ENCODE results near the gene DNAJC5. TPM values are rescaled to one million over a fixed set of nuclear protein-coding genes. Genes with fewer than 3 reads are reported as not detected.
A peak's percentile ranks its signal among the peaks of the same experiment; 100 is the strongest.

Gene DNAJC5
- total RNA-seq, 1 experiment from 2014 or later = 28.5 TPM

DNA sequence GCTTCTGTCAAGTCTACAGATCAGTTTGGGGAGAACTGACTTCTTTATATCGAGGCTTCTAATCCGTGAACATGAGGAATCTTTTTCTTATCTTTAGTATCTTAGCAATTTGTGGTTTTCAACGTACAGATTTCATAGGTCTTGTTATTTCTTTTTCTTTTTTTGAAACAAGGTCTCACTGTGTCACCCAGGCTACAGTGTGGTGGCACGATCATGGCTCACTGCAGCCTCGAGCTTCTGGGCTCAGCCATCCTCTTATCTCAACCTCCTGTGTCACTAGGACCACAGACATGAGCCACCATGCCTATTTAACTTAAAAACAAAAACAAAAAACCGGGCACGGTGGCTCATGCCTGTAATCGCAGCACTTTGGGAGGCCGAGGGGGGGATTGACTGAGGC, 29.3 kb downstream of the DNAJC5 start:
- CTCF ChIA-PET = interaction anchor here (0.6 to 1.0 kb wide), 2 partner anchors 50 to 149 kb away, joined by 3 to 6 read pairs; no protein-coding TSS in a partner anchor
- Mint-ChIP-seq H3K4me3 (no peak overlapping the region), H3K36me3 (peaks cover 14% of the 10 kb centered on the region), H3K4me1 (no peaks in the 10 kb centered on the region), H3K9me3 (no peaks in the 10 kb centered on the region), H3K27me3 (ENCODE audit: low read depth) (no peaks in the 10 kb centered on the region), H3K27ac (0 out of 2 replicates have a peak overlapping the region, but pooled peaks have one; percentile 38)
- POLR2A ChIA-PET = no interaction called here
- ATAC-seq (no peak), DNase-seq (ENCODE audit: low spot score) (no peak)
- no peak for TF ChIP-seq ZNF263 (CRISPR knock-in tag; IDR thresholded peaks at IDR 0.05; ENCODE audit: low read depth)
- TF ChIP-seq FOXP1 (CRISPR knock-in tag; IDR thresholded peaks at IDR 0.05; ENCODE audit: borderline replicate concordance) = no peak
- TF ChIP-seq ZNF219 (CRISPR knock-in tag; IDR thresholded peaks at IDR 0.05; ENCODE audit: borderline replicate concordance) = no peak
- TF ChIP-seq, protein P1, sequence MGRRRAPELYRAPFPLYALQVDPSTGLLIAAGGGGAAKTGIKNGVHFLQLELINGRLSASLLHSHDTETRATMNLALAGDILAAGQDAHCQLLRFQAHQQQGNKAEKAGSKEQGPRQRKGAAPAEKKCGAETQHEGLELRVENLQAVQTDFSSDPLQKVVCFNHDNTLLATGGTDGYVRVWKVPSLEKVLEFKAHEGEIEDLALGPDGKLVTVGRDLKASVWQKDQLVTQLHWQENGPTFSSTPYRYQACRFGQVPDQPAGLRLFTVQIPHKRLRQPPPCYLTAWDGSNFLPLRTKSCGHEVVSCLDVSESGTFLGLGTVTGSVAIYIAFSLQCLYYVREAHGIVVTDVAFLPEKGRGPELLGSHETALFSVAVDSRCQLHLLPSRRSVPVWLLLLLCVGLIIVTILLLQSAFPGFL (CRISPR knock-in tag; IDR thresholded peaks at IDR 0.05; ENCODE audit: borderline replicate concordance) = no peak
- no peak for TF ChIP-seq ETV6 (CRISPR knock-in tag; IDR thresholded peaks at IDR 0.05)
- TF ChIP-seq, protein P2, sequence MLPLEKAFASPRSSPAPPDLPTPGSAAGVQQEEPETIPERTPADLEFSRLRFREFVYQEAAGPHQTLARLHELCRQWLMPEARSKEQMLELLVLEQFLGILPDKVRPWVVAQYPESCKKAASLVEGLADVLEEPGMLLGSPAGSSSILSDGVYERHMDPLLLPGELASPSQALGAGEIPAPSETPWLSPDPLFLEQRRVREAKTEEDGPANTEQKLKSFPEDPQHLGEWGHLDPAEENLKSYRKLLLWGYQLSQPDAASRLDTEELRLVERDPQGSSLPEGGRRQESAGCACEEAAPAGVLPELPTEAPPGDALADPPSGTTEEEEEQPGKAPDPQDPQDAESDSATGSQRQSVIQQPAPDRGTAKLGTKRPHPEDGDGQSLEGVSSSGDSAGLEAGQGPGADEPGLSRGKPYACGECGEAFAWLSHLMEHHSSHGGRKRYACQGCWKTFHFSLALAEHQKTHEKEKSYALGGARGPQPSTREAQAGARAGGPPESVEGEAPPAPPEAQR (CRISPR knock-in tag; IDR thresholded peaks at IDR 0.05) = no peak
- TF ChIP-seq MYBL2 (CRISPR knock-in tag; IDR thresholded peaks at IDR 0.05) = no peak
- no peak for TF ChIP-seq KAT7 (CRISPR knock-in tag; IDR thresholded peaks at IDR 0.05; ENCODE audit: borderline replicate concordance)
- TF ChIP-seq GRHL2 (CRISPR knock-in tag; IDR thresholded peaks at IDR 0.05; ENCODE audit: insufficient replicate concordance, severe bottlenecking) = no peak
- TF ChIP-seq SMAD4 (CRISPR knock-in tag; IDR thresholded peaks at IDR 0.05) = no peak
- TF ChIP-seq, protein P3, sequence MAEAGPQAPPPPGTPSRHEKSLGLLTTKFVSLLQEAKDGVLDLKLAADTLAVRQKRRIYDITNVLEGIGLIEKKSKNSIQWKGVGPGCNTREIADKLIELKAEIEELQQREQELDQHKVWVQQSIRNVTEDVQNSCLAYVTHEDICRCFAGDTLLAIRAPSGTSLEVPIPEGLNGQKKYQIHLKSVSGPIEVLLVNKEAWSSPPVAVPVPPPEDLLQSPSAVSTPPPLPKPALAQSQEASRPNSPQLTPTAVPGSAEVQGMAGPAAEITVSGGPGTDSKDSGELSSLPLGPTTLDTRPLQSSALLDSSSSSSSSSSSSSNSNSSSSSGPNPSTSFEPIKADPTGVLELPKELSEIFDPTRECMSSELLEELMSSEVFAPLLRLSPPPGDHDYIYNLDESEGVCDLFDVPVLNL (CRISPR knock-in tag; IDR thresholded peaks at IDR 0.05; ENCODE audit: borderline replicate concordance, low read depth) = no peak
- no peak for TF ChIP-seq NR3C1 (CRISPR knock-in tag; conservative IDR thresholded peaks at IDR 0.05; ENCODE audit: low read depth)
- TF ChIP-seq CREM (CRISPR knock-in tag; IDR thresholded peaks at IDR 0.05) = no peak
- no peak for TF ChIP-seq RORB (CRISPR knock-in tag; IDR thresholded peaks at IDR 0.05)
- TF ChIP-seq, protein P4, sequence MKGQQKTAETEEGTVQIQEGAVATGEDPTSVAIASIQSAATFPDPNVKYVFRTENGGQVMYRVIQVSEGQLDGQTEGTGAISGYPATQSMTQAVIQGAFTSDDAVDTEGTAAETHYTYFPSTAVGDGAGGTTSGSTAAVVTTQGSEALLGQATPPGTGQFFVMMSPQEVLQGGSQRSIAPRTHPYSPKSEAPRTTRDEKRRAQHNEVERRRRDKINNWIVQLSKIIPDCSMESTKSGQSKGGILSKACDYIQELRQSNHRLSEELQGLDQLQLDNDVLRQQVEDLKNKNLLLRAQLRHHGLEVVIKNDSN (CRISPR knock-in tag; IDR thresholded peaks at IDR 0.05) = no peak

DNA sequence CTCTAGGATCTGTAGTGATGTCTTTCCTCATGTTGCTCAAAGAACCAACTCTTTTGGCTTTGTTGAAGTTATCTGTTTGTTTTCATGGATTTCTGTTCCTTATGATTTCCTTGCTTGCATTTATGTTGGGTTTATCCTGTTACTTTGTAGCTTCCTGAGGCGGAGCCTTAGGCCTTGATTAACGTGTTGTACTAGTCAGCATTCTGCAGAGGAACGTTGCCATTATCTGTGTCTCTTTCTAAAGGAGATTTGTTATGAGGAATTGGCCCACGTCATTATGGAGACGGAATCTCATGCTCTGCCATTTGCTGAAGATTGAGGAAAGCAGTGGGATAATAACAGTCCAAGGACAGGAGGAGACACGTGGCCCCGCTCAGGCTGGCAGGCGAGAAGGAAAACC, 31.4 kb downstream of the DNAJC5 start:
- ATAC-seq (no peak), DNase-seq (ENCODE audit: low spot score) (no peak)
- H3K27me3 Mint-ChIP-seq (ENCODE audit: low read depth) = no peaks in the 10 kb centered on the region
- TF ChIP-seq ZNF121 (CRISPR knock-in tag; IDR thresholded peaks at IDR 0.05) (no peak), OVOL2 (CRISPR knock-in tag; IDR thresholded peaks at IDR 0.05; ENCODE audit: borderline replicate concordance) (no peak), ETV6 (CRISPR knock-in tag; IDR thresholded peaks at IDR 0.05) (no peak), ZNF423 (CRISPR knock-in tag; IDR thresholded peaks at IDR 0.05) (no peak), FOXP1 (CRISPR knock-in tag; IDR thresholded peaks at IDR 0.05; ENCODE audit: borderline replicate concordance) (no peak), ZNF317 (CRISPR knock-in tag; IDR thresholded peaks at IDR 0.05; ENCODE audit: borderline replicate concordance, low read depth) (no peak)
- TF ChIP-seq, protein P5, sequence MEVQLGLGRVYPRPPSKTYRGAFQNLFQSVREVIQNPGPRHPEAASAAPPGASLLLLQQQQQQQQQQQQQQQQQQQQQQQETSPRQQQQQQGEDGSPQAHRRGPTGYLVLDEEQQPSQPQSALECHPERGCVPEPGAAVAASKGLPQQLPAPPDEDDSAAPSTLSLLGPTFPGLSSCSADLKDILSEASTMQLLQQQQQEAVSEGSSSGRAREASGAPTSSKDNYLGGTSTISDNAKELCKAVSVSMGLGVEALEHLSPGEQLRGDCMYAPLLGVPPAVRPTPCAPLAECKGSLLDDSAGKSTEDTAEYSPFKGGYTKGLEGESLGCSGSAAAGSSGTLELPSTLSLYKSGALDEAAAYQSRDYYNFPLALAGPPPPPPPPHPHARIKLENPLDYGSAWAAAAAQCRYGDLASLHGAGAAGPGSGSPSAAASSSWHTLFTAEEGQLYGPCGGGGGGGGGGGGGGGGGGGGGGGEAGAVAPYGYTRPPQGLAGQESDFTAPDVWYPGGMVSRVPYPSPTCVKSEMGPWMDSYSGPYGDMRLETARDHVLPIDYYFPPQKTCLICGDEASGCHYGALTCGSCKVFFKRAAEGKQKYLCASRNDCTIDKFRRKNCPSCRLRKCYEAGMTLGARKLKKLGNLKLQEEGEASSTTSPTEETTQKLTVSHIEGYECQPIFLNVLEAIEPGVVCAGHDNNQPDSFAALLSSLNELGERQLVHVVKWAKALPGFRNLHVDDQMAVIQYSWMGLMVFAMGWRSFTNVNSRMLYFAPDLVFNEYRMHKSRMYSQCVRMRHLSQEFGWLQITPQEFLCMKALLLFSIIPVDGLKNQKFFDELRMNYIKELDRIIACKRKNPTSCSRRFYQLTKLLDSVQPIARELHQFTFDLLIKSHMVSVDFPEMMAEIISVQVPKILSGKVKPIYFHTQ (CRISPR knock-in tag; IDR thresholded peaks at IDR 0.05) = no peak
- TF ChIP-seq, protein P6, sequence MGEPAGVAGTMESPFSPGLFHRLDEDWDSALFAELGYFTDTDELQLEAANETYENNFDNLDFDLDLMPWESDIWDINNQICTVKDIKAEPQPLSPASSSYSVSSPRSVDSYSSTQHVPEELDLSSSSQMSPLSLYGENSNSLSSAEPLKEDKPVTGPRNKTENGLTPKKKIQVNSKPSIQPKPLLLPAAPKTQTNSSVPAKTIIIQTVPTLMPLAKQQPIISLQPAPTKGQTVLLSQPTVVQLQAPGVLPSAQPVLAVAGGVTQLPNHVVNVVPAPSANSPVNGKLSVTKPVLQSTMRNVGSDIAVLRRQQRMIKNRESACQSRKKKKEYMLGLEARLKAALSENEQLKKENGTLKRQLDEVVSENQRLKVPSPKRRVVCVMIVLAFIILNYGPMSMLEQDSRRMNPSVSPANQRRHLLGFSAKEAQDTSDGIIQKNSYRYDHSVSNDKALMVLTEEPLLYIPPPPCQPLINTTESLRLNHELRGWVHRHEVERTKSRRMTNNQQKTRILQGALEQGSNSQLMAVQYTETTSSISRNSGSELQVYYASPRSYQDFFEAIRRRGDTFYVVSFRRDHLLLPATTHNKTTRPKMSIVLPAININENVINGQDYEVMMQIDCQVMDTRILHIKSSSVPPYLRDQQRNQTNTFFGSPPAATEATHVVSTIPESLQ (CRISPR knock-in tag; IDR thresholded peaks at IDR 0.05) = no peak
- TF ChIP-seq, protein P7, sequence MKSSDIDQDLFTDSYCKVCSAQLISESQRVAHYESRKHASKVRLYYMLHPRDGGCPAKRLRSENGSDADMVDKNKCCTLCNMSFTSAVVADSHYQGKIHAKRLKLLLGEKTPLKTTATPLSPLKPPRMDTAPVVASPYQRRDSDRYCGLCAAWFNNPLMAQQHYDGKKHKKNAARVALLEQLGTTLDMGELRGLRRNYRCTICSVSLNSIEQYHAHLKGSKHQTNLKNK (CRISPR knock-in tag; IDR thresholded peaks at IDR 0.05) = no peak
- H3K9me3 Mint-ChIP-seq = no peaks in the 10 kb centered on the region
- POLR2A ChIA-PET = no interaction called here
- no peaks in the 10 kb centered on the region for H3K4me1 Mint-ChIP-seq
- H3K27ac Mint-ChIP-seq = peak overlapping the region; percentile 69; the same call in 1 of the 2 replicates
- H3K36me3 Mint-ChIP-seq = peaks cover 29% of the 10 kb centered on the region
- CTCF ChIA-PET = interaction anchor here (1.6 kb wide), 1 partner anchor 151 kb away, joined by 3 read pairs; no protein-coding TSS in a partner anchor
- no peak overlapping the region for H3K4me3 Mint-ChIP-seq
